OCI-LY1 (cell line): ENCODE data around the gene PREX1.

Experiments used
- H2AFZ ChIP-seq: fragments of 200-600 bp; sonication (generic), shearing (Covaris generic); 2 replicates; pipeline ENCODE4 v1.6.0; 2014; ENCODE audit warnings: antibody characterized with exemption, mild to moderate bottlenecking, low read length
- H3F3A ChIP-seq: fragments of 200-600 bp; sonication (generic), shearing (Covaris generic); 2 replicates; pipeline ENCODE4 v1.6.0; 2014; ENCODE audit warnings: mild to moderate bottlenecking, antibody characterized with exemption, low read length, moderate library complexity; ENCODE audit not compliant: insufficient read depth
- H3K27ac ChIP-seq: fragments of 200-600 bp; sonication (generic); 2 replicates; pipeline ENCODE4 v1.5.1; 2014; ENCODE audit warnings: low read length, mixed run types, mild to moderate bottlenecking, low read depth; ENCODE audit not compliant: poor library complexity, severe bottlenecking
- H3K27me3 ChIP-seq: fragments of 200-600 bp; sonication (generic); 2 replicates; pipeline ENCODE4 v1.6.0; 2014; ENCODE audit warnings: antibody characterized with exemption, mild to moderate bottlenecking, low read length, moderate library complexity; ENCODE audit not compliant: insufficient read depth
- H3K36me3 ChIP-seq: fragments of 200-600 bp; sonication (generic); 2 replicates; pipeline ENCODE4 v1.6.1; 2014; ENCODE audit warnings: mild to moderate bottlenecking, antibody characterized with exemption, low read length, moderate library complexity, mixed read lengths; ENCODE audit not compliant: insufficient read depth
- H3K4me1 ChIP-seq: fragments of 200-600 bp; sonication (generic); 2 replicates; pipeline ENCODE4 v1.5.1; 2014; ENCODE audit warnings: mild to moderate bottlenecking, low read length, moderate library complexity; ENCODE audit not compliant: insufficient read depth, severe bottlenecking
- H3K4me2 ChIP-seq: fragments of 200-600 bp; sonication (generic), shearing (Covaris generic); 2 replicates; pipeline ENCODE4 v1.6.1; 2014; ENCODE audit warnings: low read length
- H3K4me3 ChIP-seq: fragments of 200-600 bp; sonication (generic); 2 replicates; pipeline ENCODE4 v1.5.1; 2014; ENCODE audit warnings: low read length, low read depth, mild to moderate bottlenecking, mixed read lengths; ENCODE audit not compliant: poor library complexity, severe bottlenecking
- H3K79me2 ChIP-seq: fragments of 200-600 bp; shearing (Covaris generic); 2 replicates; pipeline ENCODE4 v1.6.1; 2016; ENCODE audit warnings: mixed run types, low read length, mixed read lengths; ENCODE audit not compliant: insufficient read depth
- H3K9ac ChIP-seq: fragments of 200-600 bp; sonication (generic), shearing (Covaris generic); 2 replicates; pipeline ENCODE4 v1.6.1; 2014; ENCODE audit warnings: mild to moderate bottlenecking, low read length, mixed read lengths
- H3K9me2 ChIP-seq: fragments of 200-600 bp; sonication (generic), shearing (Covaris generic); 2 replicates; pipeline ENCODE4 v1.6.1; 2014; ENCODE audit warnings: low read depth, mild to moderate bottlenecking, low read length, mixed read lengths
- H3K9me3 ChIP-seq: fragments of 200-600 bp; shearing (Covaris generic); 2 replicates; pipeline ENCODE4 v1.6.1; 2014; ENCODE audit warnings: low read length, mixed read lengths
- H4K20me1 ChIP-seq: fragments of 200-600 bp; sonication (generic), shearing (Covaris generic); 2 replicates; pipeline ENCODE4 v1.6.0; 2016; ENCODE audit warnings: mild to moderate bottlenecking, low read length; ENCODE audit not compliant: insufficient read depth
- EZH2 ChIP-seq: fragments of 200-600 bp; sonication (generic), shearing (Covaris generic); IDR thresholded peaks from 2 replicates; pipeline ENCODE4 v1.8.0; 2017; ENCODE audit warnings: borderline replicate concordance, mixed run types, mild to moderate bottlenecking, antibody characterized with exemption, low read length, moderate library complexity, mixed read lengths
- TF ChIP-seq, protein P1 (sequence below): fragments of 200-600 bp; sonication (generic), shearing (Covaris generic); IDR thresholded peaks from 2 replicates; pipeline ENCODE4 v1.5.1; 2017; ENCODE audit warnings: mild to moderate bottlenecking, antibody characterized with exemption, low read length, moderate library complexity, mixed read lengths

Gene PREX1

DNA sequence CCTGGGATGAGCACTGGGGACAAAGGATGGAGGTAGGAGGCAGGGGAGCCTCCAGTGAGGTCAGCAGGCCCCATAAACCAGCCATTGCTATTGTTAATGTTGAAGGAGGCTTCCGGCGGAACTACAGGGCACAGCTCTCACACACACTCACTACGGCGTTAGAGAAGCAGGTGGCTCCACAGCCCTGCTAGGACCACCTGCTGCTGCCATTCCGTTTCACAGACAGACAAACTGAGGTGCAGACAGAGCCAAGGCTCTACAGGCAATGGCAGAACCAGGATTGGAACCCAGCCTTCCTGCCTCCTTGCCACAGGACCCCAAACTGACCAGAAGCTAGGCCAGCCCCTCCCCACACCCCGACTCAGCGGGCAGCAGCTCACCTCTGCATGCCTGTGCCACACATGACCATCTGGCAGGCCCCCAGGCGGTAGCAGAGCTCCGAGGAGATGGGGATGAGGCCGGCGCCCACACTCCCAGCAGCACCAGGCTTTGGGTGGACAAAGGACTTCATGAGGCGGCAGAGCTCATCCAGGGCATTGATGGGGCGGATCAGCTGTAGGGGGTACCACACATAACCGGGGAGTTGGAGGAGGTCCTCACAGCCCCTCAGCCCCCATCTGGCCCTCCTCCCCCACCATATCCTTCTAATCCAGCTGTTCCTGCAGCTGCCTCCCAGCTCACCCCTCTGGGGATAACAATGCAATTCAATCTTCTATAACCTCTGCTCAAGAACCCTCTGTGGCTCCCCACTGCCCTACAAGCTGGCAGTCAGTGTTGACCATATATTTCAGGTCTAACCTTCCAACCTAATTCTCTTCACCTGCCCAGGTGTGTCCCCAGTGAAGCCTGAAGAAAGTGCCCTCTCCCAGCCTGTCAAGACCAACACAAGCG, 198.5 kb downstream of the PREX1 start:
- H3K4me1 ChIP-seq, result no peaks in the 10 kb centered on the region
- no peaks in the 10 kb centered on the region for H3K36me3 ChIP-seq
- no peak overlapping the region for H2AFZ ChIP-seq
- no peaks in the 10 kb centered on the region for H3K9me2 ChIP-seq
- no peak overlapping the region for H3K4me2 ChIP-seq
- H3K4me3 ChIP-seq, result no peak overlapping the region
- TF ChIP-seq, protein P1, sequence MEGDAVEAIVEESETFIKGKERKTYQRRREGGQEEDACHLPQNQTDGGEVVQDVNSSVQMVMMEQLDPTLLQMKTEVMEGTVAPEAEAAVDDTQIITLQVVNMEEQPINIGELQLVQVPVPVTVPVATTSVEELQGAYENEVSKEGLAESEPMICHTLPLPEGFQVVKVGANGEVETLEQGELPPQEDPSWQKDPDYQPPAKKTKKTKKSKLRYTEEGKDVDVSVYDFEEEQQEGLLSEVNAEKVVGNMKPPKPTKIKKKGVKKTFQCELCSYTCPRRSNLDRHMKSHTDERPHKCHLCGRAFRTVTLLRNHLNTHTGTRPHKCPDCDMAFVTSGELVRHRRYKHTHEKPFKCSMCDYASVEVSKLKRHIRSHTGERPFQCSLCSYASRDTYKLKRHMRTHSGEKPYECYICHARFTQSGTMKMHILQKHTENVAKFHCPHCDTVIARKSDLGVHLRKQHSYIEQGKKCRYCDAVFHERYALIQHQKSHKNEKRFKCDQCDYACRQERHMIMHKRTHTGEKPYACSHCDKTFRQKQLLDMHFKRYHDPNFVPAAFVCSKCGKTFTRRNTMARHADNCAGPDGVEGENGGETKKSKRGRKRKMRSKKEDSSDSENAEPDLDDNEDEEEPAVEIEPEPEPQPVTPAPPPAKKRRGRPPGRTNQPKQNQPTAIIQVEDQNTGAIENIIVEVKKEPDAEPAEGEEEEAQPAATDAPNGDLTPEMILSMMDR, result no peak
- TF ChIP-seq EZH2, result no peak
- no peaks in the 10 kb centered on the region for H4K20me1 ChIP-seq
- no peaks in the 10 kb centered on the region for H3K79me2 ChIP-seq
- no peak overlapping the region for H3K27ac ChIP-seq
- no peaks in the 10 kb centered on the region for H3F3A ChIP-seq
- H3K27me3 ChIP-seq, result no peaks in the 10 kb centered on the region
- H3K9me3 ChIP-seq, result no peaks in the 10 kb centered on the region
- no peak overlapping the region for H3K9ac ChIP-seq

DNA sequence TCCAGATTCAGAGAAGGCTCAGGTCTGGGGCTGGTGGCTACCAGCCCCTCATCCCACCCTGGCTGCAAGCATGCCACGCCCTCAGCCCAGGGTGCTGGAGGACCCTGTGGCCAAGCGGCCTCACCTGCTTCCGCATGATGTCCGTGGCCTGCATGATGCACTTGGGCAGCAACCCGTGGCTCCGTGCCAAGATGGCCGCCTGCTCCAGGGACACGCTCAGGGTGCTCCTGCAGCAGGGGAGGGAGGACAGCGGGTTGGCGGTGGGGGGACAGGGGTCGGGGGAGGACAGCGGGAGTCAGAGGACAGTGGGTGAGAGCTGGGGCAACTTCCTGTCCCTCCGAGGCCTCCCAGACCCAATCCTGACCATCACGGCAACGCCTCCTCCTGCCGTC, 200.1 kb downstream of the PREX1 start:
- Histone ChIP-seq H3K27ac (no peak overlapping the region), H3K9me3 (no peaks in the 10 kb centered on the region), H3K9ac (no peak overlapping the region), H4K20me1 (no peaks in the 10 kb centered on the region), H3K9me2 (no peaks in the 10 kb centered on the region), H3K36me3 (no peaks in the 10 kb centered on the region), H2AFZ (no peak overlapping the region), H3K4me3 (no peak overlapping the region), H3K27me3 (no peaks in the 10 kb centered on the region), H3K79me2 (no peaks in the 10 kb centered on the region), H3K4me2 (no peak overlapping the region), H3K4me1 (no peaks in the 10 kb centered on the region), H3F3A (no peaks in the 10 kb centered on the region)
- no peak for TF ChIP-seq EZH2
- TF ChIP-seq, protein P1, result no peak

DNA sequence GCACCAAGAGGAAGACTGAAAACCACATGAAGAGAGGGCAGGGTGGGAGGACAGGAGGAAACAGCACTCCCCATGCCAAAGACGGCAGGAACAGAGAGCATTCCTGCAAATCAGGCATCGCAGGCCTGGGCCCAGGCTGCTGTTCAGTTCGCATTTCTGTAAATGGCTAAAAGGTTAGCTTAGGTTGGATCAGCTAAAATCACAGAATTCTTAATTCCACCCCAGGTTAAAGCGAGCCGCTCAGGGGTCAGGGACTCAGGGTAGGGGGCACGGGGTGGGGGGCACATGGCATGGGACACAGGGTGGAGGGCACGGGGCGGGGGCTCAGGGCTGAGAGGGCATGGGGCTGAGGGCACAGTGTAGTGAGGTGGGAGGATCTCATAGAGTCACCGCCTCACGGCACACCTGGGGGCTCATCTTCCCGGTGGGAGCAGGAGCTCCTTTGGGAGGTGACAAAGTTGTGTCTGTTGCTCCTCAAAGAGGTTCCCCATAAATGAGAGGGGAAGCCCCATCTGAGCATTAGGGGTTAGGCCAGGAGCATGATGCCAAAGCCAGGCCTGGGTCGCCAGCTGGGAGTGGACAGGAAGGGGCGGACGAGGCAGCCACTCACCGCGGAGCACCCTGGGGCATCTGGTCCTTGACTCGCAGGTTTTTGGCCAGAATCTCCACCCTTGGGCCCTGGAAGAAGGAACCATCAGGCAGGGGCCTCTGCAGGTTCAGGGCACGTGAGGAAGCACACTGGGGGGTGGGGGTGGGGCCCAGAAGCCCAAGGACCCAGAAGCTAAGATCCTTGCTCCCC, 200.7 kb downstream of the PREX1 start:
- Histone ChIP-seq H2AFZ (no peak overlapping the region), H3K4me1 (no peaks in the 10 kb centered on the region), H3K9me2 (no peaks in the 10 kb centered on the region), H3K9ac (no peak overlapping the region), H3K36me3 (no peaks in the 10 kb centered on the region), H3K9me3 (no peaks in the 10 kb centered on the region), H3K27me3 (no peaks in the 10 kb centered on the region), H3K4me3 (no peak overlapping the region), H3K27ac (no peak overlapping the region), H4K20me1 (no peaks in the 10 kb centered on the region), H3K4me2 (no peak overlapping the region), H3K79me2 (no peaks in the 10 kb centered on the region), H3F3A (no peaks in the 10 kb centered on the region)
- TF ChIP-seq, protein P1, result no peak
- TF ChIP-seq EZH2, result no peak
